ENCODE results near the gene ABTB1. TPM values are rescaled to one million over a fixed set of nuclear protein-coding genes. Genes with fewer than 3 reads are reported as not detected.
A peak's percentile ranks its signal among the peaks of the same experiment; 100 is the strongest.
"Not testable (repeated sequence)": the region's sequence is repeated elsewhere in the genome, so short reads cannot be mapped to it uniquely, and the experiment has no call there.

ABTB1 gene
- total RNA-seq, 1 donor from 2014 or later = 11.8 TPM

GRCh38 chr3:127654374-127654773 lies 18.4 kb upstream of the ABTB1 start:
- H3K4me2 ChIP-seq (ENCODE audit: low read length) = no peak overlapping the region
- Mint-ChIP-seq H3K27ac (ENCODE audit: unreplicated experiment) (no peak overlapping the region), H3K4me3 (ENCODE audit: unreplicated experiment) (no peak overlapping the region), H3K36me3 (ENCODE audit: low read depth, unreplicated experiment) (no peaks in the 10 kb centered on the region), H3K4me1 (ENCODE audit: low read depth, unreplicated experiment) (peaks cover 15% of the 10 kb centered on the region), H3K9me3 (ENCODE audit: unreplicated experiment) (no peaks in the 10 kb centered on the region), H3K27me3 (ENCODE audit: low read depth, unreplicated experiment) (peaks cover 4% of the 10 kb centered on the region)
- H3K27ac ChIP-seq (ENCODE audit: low read depth, low read length) = no peak overlapping the region
- H3K9me3 ChIP-seq (ENCODE audit: insufficient read depth, low read depth, low read length) = no peaks in the 10 kb centered on the region
- TF ChIP-seq CTCF (IDR thresholded peaks at IDR 0.05; ENCODE audit: insufficient read depth, low read depth, low read length) (no peak), EZH2 (IDR thresholded peaks at IDR 0.05; ENCODE audit: insufficient read depth, low read length) (no peak)
- DNase-seq (ENCODE audit: low read depth) (no peak), FAIRE-seq (no peak)
- no peak overlapping the region for H3K4me3 ChIP-seq (ENCODE audit: insufficient read depth, low read depth, low read length)
- no peaks in the 10 kb centered on the region for H3K27me3 ChIP-seq (ENCODE audit: insufficient read depth, low read length)
- no peaks in the 10 kb centered on the region for H3K36me3 ChIP-seq (ENCODE audit: insufficient read depth, low read length)
- H3K9ac ChIP-seq (ENCODE audit: low read length) = no peak overlapping the region
- H3K79me2 ChIP-seq (ENCODE audit: insufficient read depth, low read length) = no peaks in the 10 kb centered on the region
- no peak overlapping the region for H2AFZ ChIP-seq (ENCODE audit: low read depth, low read length)
- no peaks in the 10 kb centered on the region for H4K20me1 ChIP-seq (ENCODE audit: insufficient read depth, low read length)
- peaks cover 5% of the 10 kb centered on the region for H3K4me1 ChIP-seq (ENCODE audit: insufficient read depth, low read length)

GRCh38 chr3:127654993-127655392 lies 17.8 kb upstream of the ABTB1 start:
- H3K4me2 ChIP-seq (ENCODE audit: low read length) = not testable (repeated sequence)
- H3K4me1 Mint-ChIP-seq (ENCODE audit: low read depth, unreplicated experiment) = peaks cover 15% of the 10 kb centered on the region

GRCh38 chr3:127655641-127656040 lies 17.1 kb upstream of the ABTB1 start:
- no peaks in the 10 kb centered on the region for H3K79me2 ChIP-seq (ENCODE audit: insufficient read depth, low read length)
- H3K4me2 ChIP-seq (ENCODE audit: low read length) = no peak overlapping the region
- H3K4me3 ChIP-seq (ENCODE audit: insufficient read depth, low read depth, low read length) = no peak overlapping the region
- no peaks in the 10 kb centered on the region for H4K20me1 ChIP-seq (ENCODE audit: insufficient read depth, low read length)
- Mint-ChIP-seq H3K27me3 (ENCODE audit: low read depth, unreplicated experiment) (peaks cover 4% of the 10 kb centered on the region), H3K4me1 (ENCODE audit: low read depth, unreplicated experiment) (peaks cover 15% of the 10 kb centered on the region), H3K36me3 (ENCODE audit: low read depth, unreplicated experiment) (no peaks in the 10 kb centered on the region), H3K9me3 (ENCODE audit: unreplicated experiment) (no peaks in the 10 kb centered on the region), H3K4me3 (ENCODE audit: unreplicated experiment) (no peak overlapping the region), H3K27ac (ENCODE audit: unreplicated experiment) (peak overlapping the region; percentile 0)
- no peaks in the 10 kb centered on the region for H3K36me3 ChIP-seq (ENCODE audit: insufficient read depth, low read length)
- no peaks in the 10 kb centered on the region for H3K27me3 ChIP-seq (ENCODE audit: insufficient read depth, low read length)
- no peak overlapping the region for H3K27ac ChIP-seq (ENCODE audit: low read depth, low read length)
- no peaks in the 10 kb centered on the region for H3K9me3 ChIP-seq (ENCODE audit: insufficient read depth, low read depth, low read length)
- peak; percentile 50 for FAIRE-seq
- no peak overlapping the region for H3K9ac ChIP-seq (ENCODE audit: low read length)
- TF ChIP-seq EZH2 (IDR thresholded peaks at IDR 0.05; ENCODE audit: insufficient read depth, low read length) (no peak), CTCF (IDR thresholded peaks at IDR 0.05; ENCODE audit: insufficient read depth, low read depth, low read length) (no peak)
- peak; percentile 62 for DNase-seq (ENCODE audit: low read depth)
- H3K4me1 ChIP-seq (ENCODE audit: insufficient read depth, low read length) = peaks cover 5% of the 10 kb centered on the region
- no peak overlapping the region for H2AFZ ChIP-seq (ENCODE audit: low read depth, low read length)

More at GRCh38 chr3:127654993-127655392, 17.8 kb upstream of the ABTB1 start:
- not testable (repeated sequence) for H3K36me3 ChIP-seq (ENCODE audit: insufficient read depth, low read length); FAIRE-seq; H2AFZ ChIP-seq (ENCODE audit: low read depth, low read length); DNase-seq (ENCODE audit: low read depth); H3K27me3 ChIP-seq (ENCODE audit: insufficient read depth, low read length); H3K4me3 Mint-ChIP-seq (ENCODE audit: unreplicated experiment); H3K27ac ChIP-seq (ENCODE audit: low read depth, low read length); H3K27me3 Mint-ChIP-seq (ENCODE audit: low read depth, unreplicated experiment); H4K20me1 ChIP-seq (ENCODE audit: insufficient read depth, low read length); H3K4me3 ChIP-seq (ENCODE audit: insufficient read depth, low read depth, low read length); H3K9ac ChIP-seq (ENCODE audit: low read length); H3K79me2 ChIP-seq (ENCODE audit: insufficient read depth, low read length); H3K4me1 ChIP-seq (ENCODE audit: insufficient read depth, low read length); H3K27ac Mint-ChIP-seq (ENCODE audit: unreplicated experiment); H3K9me3 ChIP-seq (ENCODE audit: insufficient read depth, low read depth, low read length); H3K9me3 Mint-ChIP-seq (ENCODE audit: unreplicated experiment); H3K36me3 Mint-ChIP-seq (ENCODE audit: low read depth, unreplicated experiment)
